MCF 10A (cell line): ENCODE data around the gene ZSCAN10. TPM values are rescaled to one million over a fixed set of nuclear protein-coding genes. Genes with fewer than 3 reads are reported as not detected.

Experiments used
- BruUV-seq: library from RNA; stranded (reverse); fragments of 400-500 nt; replicated peaks from 2 replicates; lab custom pipeline; 2021; lab: Mats Ljungman, UMichigan
- CTCF ChIA-PET: fragments of 300-600 bp; sonication (Branson Sonifier 250); formaldehyde crosslinking; extraction: SDS; loops from one replicate; lab custom pipeline; 2021; ENCODE audit warnings: antibody characterized with exemption, inconsistent platforms; lab: Yijun Ruan, JAX
- POLR2A ChIA-PET: fragments of 300-600, 350-650 bp; sonication (Branson Sonifier 250); formaldehyde crosslinking; extraction: SDS; loops from one replicate; lab custom pipeline; 2020; ENCODE audit warnings: antibody characterized with exemption, inconsistent platforms; lab: Yijun Ruan, JAX
- DNase-seq: peaks from one replicate; pipeline ENCODE4 v3.0.0-alpha.2; 2018; ENCODE audit not compliant: unreplicated experiment
- H3K27ac Mint-ChIP-seq: one replicate; pipeline ENCODE4 v1.8.0; 2022; ENCODE audit warnings: mild to moderate bottlenecking, low read depth, mixed read lengths; ENCODE audit not compliant: unreplicated experiment
- H3K27me3 Mint-ChIP-seq: one replicate; pipeline ENCODE4 v1.8.0; 2022; ENCODE audit warnings: mixed read lengths; ENCODE audit not compliant: insufficient read depth, unreplicated experiment
- H3K36me3 Mint-ChIP-seq: one replicate; pipeline ENCODE4 v1.8.0; 2022; ENCODE audit warnings: mild to moderate bottlenecking, moderate library complexity, mixed read lengths; ENCODE audit not compliant: insufficient read depth, unreplicated experiment
- H3K4me1 Mint-ChIP-seq: one replicate; pipeline ENCODE4 v1.8.0; 2022; ENCODE audit warnings: mixed read lengths; ENCODE audit not compliant: insufficient read depth, unreplicated experiment
- H3K4me3 Mint-ChIP-seq: one replicate; pipeline ENCODE4 v1.8.0; 2022; ENCODE audit warnings: mild to moderate bottlenecking, moderate library complexity, mixed read lengths; ENCODE audit not compliant: unreplicated experiment
- H3K9me3 Mint-ChIP-seq: one replicate; pipeline ENCODE4 v1.8.0; 2022; ENCODE audit warnings: mixed read lengths; ENCODE audit not compliant: unreplicated experiment
- intact Hi-C: fragments of 100-400 bp; cut with micrococcal nuclease; formaldehyde crosslinking; loops from 2 replicates; pipeline ENCODE4 v1.14.1; 2022
- total RNA-seq: library from RNA; stranded (reverse); gene quantifications from 2 replicates; pipeline ENCODE4 v1.2.3, GENCODE V29; 2022
- TF ChIP-seq, protein P1 (sequence below): fragments of 200-600 bp; IDR thresholded peaks from one replicate; pipeline ENCODE4 v1.8.0; 2022; ENCODE audit warnings: antibody characterized with exemption, mild to moderate bottlenecking; ENCODE audit not compliant: unreplicated experiment

ZSCAN10 gene
- total RNA-seq, 1 experiment from 2014 or later: 0.49 TPM

DNA sequence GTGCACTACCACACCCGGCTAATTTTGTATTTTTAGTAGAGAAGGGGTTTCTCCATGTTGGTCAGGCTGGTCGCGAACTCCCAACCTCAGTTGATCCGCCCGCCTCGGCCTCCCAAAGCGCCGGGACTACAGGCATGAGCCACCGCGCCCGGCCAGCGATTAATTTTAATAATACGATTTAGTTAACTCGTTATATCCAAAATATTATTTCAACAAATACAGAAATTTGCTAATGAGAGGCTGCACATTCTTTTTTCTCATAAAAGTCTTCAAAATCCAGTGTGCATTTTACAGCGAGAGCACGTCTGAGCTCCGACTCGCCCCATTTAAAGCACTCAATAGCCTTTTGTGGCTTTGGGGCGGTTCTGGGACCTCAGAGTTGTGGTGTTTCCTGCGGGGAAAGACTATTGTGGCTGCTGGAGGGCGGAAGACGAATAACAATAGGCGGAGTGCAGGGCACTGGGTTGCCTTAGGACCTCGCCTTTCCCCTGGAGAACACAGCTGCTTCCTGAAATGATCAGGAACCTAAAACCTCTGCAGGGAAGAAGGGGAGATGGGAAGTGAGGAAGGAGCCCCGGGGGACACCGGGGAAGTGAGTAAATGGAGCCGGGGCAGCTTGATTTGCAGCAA, 2.9 kb upstream of the ZSCAN10 start:
- CTCF ChIA-PET: interaction anchor here (0.7 to 2.4 kb wide), 4 partner anchors 10 to 152 kb away, joined by 3 to 10 read pairs (median 4); no protein-coding TSS in a partner anchor
- Mint-ChIP-seq H3K4me3 (no peak overlapping the region), H3K36me3 (peaks cover 6% of the 10 kb centered on the region), H3K4me1 (peaks cover 6% of the 10 kb centered on the region), H3K27ac (no peak overlapping the region), H3K27me3 (no peaks in the 10 kb centered on the region), H3K9me3 (no peaks in the 10 kb centered on the region)
- no peak for DNase-seq
- POLR2A ChIA-PET: interaction anchor here (1.0 to 2.8 kb wide), 2 partner anchors 11 to 27 kb away, joined by 5 to 19 read pairs; partner anchors contain the start of gene ZNF205
- TF ChIP-seq, protein P1, sequence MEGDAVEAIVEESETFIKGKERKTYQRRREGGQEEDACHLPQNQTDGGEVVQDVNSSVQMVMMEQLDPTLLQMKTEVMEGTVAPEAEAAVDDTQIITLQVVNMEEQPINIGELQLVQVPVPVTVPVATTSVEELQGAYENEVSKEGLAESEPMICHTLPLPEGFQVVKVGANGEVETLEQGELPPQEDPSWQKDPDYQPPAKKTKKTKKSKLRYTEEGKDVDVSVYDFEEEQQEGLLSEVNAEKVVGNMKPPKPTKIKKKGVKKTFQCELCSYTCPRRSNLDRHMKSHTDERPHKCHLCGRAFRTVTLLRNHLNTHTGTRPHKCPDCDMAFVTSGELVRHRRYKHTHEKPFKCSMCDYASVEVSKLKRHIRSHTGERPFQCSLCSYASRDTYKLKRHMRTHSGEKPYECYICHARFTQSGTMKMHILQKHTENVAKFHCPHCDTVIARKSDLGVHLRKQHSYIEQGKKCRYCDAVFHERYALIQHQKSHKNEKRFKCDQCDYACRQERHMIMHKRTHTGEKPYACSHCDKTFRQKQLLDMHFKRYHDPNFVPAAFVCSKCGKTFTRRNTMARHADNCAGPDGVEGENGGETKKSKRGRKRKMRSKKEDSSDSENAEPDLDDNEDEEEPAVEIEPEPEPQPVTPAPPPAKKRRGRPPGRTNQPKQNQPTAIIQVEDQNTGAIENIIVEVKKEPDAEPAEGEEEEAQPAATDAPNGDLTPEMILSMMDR: no peak
- intact Hi-C loops: no loop called here
- BruUV-seq: no TSS peak

DNA sequence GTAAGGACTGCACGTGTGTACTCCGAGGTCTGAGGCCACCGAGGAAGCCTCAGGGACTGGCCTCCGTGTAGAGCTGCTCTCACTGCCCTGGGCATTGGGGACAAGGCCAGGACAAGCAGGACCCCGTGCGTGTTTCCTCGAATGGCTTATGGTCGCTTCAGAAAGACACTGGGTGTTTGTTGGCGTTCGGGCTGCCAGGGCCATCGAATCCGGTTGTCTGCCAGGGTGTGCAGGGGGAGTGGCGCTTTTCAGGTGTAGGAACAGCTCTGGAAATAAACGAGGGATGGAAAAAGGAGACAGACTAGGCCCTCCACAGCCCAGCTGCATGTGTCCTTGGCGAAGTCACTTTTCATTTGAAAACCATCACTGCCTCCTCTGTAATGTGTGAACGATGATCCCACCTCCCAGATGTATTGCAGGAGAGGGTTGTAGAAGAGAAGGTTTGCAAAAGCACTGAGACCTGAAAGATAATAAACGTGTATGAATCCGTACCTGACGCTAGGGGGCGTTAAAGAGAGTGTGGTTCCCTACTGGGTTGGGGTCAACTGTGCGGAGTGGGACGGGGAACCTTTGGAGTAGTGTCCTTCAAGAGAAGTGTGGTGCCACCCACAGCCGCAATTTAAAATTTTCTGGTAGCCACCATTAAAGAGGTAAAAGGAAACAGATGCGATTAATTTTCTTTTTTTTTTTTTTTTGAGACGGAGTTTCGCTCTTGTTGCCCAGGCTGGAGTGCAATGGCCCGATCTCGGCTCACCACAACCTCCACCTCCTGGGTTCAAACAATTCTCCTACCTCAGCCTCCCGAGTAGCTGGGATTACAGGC, 2.1 kb upstream of the ZSCAN10 start:
- ChIA-PET CTCF (interaction anchor here (0.7 to 2.4 kb wide), 5 partner anchors 10 to 153 kb away, joined by 3 to 10 read pairs (median 4); no protein-coding TSS in a partner anchor), POLR2A (interaction anchor here (1.0 to 2.2 kb wide), 2 partner anchors 28 to 42 kb away, joined by 5 to 6 read pairs; no protein-coding TSS in a partner anchor)
- H3K4me3 Mint-ChIP-seq: no peak overlapping the region
- BruUV-seq: no TSS peak
- no peak overlapping the region for H3K27ac Mint-ChIP-seq
- peaks cover 6% of the 10 kb centered on the region for H3K36me3 Mint-ChIP-seq
- intact Hi-C loops: no loop called here
- H3K27me3 Mint-ChIP-seq: no peaks in the 10 kb centered on the region
- H3K4me1 Mint-ChIP-seq: peaks cover 6% of the 10 kb centered on the region
- TF ChIP-seq, protein P1: peak; percentile 57
- DNase-seq: peak; percentile 53
- H3K9me3 Mint-ChIP-seq: no peaks in the 10 kb centered on the region

DNA sequence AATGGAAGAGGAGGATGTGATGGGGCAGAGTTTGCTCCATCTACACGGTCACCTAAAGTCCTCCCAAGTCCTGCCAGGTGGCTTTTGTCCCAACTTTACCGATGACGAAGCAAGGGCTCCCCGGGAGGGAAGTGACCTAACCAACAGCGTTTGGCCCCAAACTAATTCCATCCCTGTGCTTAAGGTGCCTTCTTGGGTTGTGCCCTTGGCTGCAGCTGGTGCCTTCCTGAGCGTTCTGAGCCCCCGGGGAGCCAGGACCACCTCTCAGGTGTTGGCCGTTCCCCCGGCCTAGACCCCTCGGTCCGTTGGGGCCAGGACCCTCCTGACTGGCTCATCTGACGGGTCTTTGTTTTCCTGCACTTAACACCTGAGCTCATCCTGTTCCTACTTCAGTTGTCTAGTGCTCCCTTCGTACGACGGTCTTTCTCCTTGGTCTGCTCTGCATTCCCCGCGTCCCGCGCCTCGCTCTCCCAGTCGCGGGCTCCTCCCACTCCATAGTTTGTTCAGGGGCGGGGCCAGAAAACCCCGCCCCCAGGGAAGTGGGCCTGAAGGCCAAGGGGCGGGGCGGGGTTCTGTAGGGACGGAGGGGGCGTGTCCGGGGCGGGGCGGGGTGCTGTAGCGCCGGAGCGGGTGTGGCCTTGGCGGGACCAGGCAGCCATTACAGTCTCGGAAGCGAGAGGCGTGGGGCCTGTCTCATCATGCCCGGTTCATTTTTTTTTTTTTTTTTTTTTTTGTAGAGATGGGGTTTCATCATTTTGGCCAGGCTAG, 822 bp upstream of the ZSCAN10 start:
- BruUV-seq: no TSS peak
- ChIA-PET POLR2A (interaction anchor here (1.3 to 2.2 kb wide), 3 partner anchors 12 to 41 kb away, joined by 3 to 6 read pairs (median 4); no protein-coding TSS in a partner anchor), CTCF (interaction anchor here (0.6 to 2.4 kb wide), 5 partner anchors 24 to 979 kb away, joined by 3 to 8 read pairs (median 5); no protein-coding TSS in a partner anchor)
- Mint-ChIP-seq H3K9me3 (no peaks in the 10 kb centered on the region), H3K36me3 (no peaks in the 10 kb centered on the region), H3K27me3 (no peaks in the 10 kb centered on the region), H3K4me1 (peaks cover 6% of the 10 kb centered on the region), H3K27ac (no peak overlapping the region), H3K4me3 (peak overlapping the region; percentile 64)
- TF ChIP-seq, protein P1: no peak
- intact Hi-C loops: no loop called here
- DNase-seq: peak; percentile 92
